ENCODE data around the gene DAG1.
A peak's percentile ranks its signal among the peaks of the same experiment; 100 is the strongest.

The DAG1 gene

GRCh38 chr3:49469936-49470713 lies at the start of gene DAG1:
TSS of gene DAG1 (plus strand) at chr3:49470267. CDS start at chr3:49510535, 40,268 bp downstream.
- DNase-seq (ENCODE audit: low read depth in 2 of 2) = peak; percentile 83 to 91

DNA sequence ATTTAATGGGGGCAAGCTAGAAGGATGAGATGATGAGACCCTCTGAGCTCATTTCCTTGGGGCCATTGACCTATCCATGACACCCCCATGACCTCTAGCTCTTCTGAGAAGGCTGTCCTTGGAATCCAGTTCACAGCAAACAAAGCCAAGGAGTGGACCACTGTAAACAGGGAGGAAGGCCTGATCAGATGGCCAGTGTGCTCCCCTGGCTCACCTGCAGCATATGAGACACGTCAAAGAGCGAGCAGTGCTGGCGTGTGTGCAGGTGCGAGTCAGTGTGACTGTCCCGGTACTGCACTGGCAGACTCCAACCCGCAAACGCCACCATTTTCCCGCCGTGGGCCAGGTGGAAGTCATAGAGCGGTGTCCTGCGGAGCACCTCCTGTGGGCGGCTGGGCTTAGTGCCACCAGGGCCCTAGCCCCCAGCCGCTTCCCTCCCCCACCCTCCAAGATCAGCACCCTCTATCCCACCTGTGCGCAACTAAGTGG lies 48.1 kb upstream of the DAG1 start:
- DNase-seq (ENCODE audit: low read depth in 2 of 2) = no peak

DNA sequence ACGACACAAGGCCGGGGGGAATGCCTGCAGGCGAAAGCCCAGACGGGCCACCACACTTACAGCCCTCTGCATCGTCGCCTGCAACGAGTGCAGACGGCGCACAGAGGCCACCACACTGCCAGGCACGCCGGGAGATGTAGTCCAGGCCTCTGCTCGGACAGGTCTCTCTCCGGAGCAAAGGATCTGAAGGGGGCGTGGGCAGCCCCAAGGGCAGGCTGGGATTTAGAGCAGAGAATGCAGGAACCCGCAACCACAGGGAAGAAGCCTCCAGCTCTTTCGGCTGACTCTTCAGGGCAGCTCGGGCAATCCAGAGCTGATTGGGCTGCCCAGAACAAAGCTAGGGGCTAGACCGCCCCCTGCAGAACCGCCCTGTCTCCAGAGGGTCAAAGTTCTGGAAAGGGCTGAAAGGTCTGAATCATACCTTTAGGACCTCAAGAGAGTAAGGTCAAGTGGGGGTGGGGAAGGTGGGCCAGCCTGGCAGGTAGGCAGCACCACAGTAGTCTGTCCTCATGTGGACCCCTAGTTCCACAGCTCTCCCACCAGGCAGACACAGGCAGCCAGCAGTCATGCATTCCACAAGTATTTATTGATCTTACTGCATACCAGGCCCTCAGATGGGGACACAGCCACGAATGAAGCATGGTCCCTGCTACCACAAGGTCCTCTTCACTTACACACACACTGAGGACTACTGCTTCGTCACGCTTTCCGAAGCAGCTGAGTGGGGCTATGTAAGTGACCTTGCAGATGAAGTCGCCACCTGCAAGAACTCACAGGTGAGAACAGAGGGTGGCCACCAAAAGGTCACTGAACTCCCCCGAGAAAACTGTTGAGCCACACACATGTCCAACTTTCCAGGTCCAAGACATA lies 47.5 kb upstream of the DAG1 start, which contains the start of gene AMT:
Gene AMT (minus strand): TSS at position 95 of the 870 bp plus-strand sequence. CDS start 23 bp downstream, at position 72.
- DNase-seq (ENCODE audit: low read depth in 2 of 2) = no peak

- no peak for DNase-seq (ENCODE audit: low read depth in 2 of 2)
Observed at GRCh38 chr3:49424816-49425215, 45.3 kb upstream of the DAG1 start.

- DNase-seq (ENCODE audit: low read depth in 2 of 2) = no peak
Observed at GRCh38 chr3:49427586-49427985, 42.5 kb upstream of the DAG1 start.

DNA sequence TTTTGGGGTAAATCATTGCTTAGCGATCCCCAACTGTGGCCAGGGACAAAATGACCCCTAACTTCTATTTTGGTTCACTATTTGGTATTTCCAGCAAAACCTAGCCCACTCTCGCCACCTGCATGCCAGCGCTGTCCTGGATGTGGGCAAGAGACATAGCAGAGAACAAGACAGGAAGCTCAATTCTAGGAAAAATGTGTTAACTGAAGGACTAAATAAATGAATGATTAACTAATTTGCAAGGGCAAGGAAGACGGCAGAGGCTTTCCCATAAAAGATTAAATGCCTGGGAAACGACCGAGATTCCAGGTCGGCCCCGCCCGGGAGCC lies 41.4 kb upstream of the DAG1 start:
- no peak for DNase-seq (ENCODE audit: low read depth in 2 of 2)

DNA sequence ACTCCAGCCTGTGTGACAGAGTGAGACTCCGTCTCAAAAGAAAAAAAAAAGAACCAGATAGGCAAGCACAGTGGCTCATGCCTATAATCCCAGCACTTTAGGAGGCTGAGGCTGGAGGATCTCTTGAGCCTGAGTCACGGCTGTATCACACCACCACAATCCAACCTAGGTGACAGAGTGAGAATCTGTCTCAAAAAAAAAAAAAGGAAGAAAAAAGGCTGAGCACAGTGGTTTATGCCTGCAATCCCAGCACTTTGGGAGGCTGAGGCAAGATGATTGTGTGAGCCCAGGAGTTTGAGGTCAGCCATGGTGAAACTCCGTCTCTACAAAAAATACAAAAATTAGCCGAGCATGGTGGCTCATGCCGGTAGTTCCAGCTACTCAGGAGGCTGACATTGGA lies 35.3 kb upstream of the DAG1 start:
- no peak for DNase-seq (ENCODE audit: low read depth in 2 of 2)

GRCh38 chr3:49445391-49445790 lies 24.7 kb upstream of the DAG1 start:
- DNase-seq (ENCODE audit: low read depth in 2 of 2) = no peak

GRCh38 chr3:49453621-49454020 lies 16.4 kb upstream of the DAG1 start:
- no peak for DNase-seq (ENCODE audit: low read depth in 2 of 2)

DNA sequence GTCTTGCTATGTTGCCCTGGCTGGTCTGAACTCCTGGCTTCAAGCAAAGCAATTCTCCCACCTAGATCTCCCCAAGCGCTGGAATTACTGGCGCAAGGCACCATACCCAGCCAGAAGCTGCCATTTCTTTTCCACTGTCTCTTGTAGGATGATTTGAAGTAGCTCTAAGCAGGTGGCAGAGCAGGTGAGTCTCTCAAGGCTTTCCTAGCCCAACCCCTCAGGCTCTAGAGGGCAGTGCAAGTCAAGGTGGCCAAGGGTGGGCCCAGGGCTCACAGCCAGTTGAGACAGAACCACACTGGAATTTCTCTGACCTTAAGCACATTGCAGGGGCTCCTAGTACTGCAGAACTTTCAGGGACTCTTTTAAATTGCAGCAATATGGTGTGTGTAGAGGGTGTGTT lies 15.6 kb upstream of the DAG1 start:
- no peak for DNase-seq (ENCODE audit: low read depth in 2 of 2)

GRCh38 chr3:49454898-49455681 lies 15.0 kb upstream of the DAG1 start:
- DNase-seq (ENCODE audit: low read depth in 2 of 2) = no peak

DNA sequence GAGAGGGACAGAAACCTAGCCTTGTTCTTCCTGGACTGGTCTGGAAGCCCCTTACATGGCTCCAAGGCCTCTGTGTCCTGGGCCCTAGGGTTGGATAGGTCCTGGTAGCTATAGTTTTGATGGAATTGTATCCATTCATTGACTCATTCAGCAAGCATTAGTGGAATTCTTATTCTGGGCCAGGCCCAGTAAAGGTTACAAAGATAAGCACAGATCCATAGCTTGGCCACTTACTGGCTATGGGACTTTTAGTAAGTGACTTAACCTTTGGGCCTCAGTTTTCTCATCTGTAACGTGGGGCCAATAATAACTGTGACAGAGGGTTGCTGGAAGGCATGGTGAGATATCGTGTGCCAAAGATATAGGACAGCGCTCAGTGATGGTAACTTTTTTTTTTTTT lies 13.6 kb upstream of the DAG1 start:
- no peak for DNase-seq (ENCODE audit: low read depth in 2 of 2)

DNA sequence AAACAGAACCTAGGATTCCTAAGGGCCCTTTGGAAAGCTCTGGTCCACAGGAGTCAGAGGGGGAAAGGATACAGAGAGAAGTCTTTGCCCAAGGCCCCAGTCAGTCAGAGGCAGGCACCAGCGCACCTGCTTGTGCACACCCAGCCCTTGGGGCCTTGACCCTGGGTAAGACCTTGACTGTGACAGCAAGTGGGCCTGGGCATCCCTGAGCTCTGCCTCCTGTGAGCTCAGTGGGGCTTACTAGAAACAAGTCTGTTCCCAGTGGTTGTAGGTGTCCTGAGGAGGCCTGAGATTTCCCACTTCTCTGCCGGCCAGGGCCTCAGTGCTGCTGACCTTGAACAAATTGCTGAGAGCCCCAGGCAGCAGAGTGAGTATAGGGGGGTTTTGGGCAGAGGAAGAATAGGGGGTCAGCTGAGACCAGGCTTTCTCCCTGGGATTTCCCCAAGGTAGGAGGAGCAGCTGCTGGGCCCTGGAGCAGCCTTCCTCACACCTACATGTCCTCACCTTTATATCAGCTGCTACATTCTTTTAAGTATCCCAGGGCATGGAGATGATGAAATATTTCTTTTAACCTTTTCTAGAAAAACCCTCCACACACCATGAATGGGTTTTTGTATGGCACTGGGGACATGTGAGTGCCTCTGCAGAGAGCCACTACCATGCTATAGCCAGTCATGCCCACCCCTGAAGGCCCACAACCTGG lies 9.7 kb upstream of the DAG1 start:
- no peak for DNase-seq (ENCODE audit: low read depth in 2 of 2)

DNA sequence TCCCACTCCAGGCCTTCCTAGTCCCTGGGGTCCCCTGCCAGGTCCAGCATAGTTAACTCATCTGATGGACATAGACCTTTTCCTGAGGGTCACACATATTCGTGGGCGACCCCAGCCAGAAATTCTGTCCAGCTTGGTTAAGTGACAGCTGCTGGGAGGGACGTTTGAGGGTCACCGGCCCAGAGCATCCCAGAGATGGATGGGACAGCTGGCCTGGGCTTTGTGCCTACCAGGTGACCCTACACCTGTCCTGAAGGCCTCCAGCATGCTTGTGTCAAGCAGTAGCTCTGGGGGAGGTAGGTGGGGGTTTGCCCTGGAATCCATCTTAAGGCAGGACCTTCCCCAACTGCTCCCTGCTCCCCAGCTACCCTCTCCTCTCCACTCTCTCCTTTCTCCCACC lies 9.1 kb upstream of the DAG1 start:
- DNase-seq (ENCODE audit: low read depth in 2 of 2) = no peak

- DNase-seq (ENCODE audit: low read depth in 2 of 2) = no peak
Observed at GRCh38 chr3:49461443-49462171, 8.5 kb upstream of the DAG1 start.

DNA sequence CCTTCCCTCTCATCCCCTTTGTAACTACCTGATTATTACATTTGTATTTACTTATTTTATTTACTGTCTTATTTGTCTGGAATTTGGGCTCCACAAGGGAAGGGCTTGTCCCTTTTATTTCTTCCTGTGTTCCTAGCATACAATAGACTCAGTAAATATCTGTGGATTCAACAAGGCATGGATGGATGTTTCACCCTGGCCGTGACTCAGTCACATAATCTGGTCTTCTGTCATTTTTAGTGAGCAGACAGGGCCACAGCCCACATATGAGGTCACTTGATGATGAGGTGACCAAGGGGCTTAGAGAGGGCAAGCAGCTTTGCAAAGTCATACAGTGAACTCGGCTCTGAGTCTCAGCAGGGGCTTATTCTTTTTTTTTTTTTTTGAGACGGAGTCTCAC lies 7.8 kb upstream of the DAG1 start:
- DNase-seq (ENCODE audit: low read depth in 2 of 2) = no peak

DNA sequence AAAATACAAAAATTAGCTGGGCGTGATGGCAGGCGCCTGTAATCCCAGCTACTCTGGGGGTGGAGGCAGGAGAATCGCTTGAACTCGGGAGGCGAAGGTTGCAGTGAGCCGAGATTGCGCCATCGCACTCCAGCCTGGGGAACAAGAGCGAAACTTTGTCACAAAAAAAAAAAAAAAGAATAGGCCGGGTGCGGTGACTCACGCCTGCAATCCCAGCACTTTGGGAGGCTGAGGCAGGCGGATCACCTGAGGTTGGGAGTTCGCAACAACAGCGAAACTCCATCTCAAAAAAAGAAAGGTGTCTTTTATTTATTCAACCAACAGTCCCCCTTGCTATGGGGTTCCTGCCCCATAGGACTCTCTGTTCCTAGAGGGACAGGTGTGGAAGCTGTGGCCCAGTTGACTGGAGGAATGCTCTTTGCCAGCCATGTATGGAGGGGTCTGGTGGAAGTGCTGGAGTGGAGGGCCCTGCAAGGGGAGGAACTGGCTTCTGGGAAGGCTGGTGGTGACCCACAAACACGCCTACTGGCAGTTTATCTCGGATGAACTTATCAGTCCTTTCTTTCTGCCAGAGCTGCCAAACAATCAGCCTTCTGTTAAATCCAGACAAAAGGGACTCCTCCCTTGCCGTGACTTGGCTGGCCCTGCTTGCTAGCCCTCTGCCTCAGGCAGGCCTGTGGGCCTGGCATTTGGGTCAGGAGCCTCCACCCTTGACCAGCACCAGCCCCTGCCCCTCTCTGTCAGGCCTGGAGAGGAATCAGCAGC lies 4.6 kb upstream of the DAG1 start:
- no peak for DNase-seq (ENCODE audit: low read depth in 2 of 2)

- DNase-seq (ENCODE audit: low read depth in 2 of 2) = no peak
Observed at GRCh38 chr3:49466085-49466484, 4.0 kb upstream of the DAG1 start.

- no peak for DNase-seq (ENCODE audit: low read depth in 2 of 2)
Observed at GRCh38 chr3:49469037-49469935, 781 bp upstream of the DAG1 start.
